Uterus (tissue), 4 donors: ENCODE results near the gene SFSWAP. TPM values are rescaled to one million over a fixed set of nuclear protein-coding genes. Genes with fewer than 3 reads are reported as not detected.
"Not testable (repeated sequence)": the region's sequence is repeated elsewhere in the genome, so short reads cannot be mapped to it uniquely, and the experiment has no call there.

Experiments
- DNase-seq, 2 donors: peaks; one replicate each; pipeline ENCODE4 v3.0.0-alpha.2; 2019 to 2020
- H3K27ac ChIP-seq, 2 donors: fragments of 200-600 bp; sonication (generic); 1 replicate in 1 of 2; 2 replicates in 1 of 2; pipeline ENCODE4 v1.5.1; 2016 to 2018
- H3K27me3 ChIP-seq, 2 donors: fragments of 200-600 bp; sonication (generic); one replicate each; pipeline ENCODE4 v1.5.1; 2018 to 2019; ENCODE audit warnings: control low read depth in 1 of 2
- H3K36me3 ChIP-seq, 2 donors: fragments of 200-600 bp; sonication (generic); one replicate each; pipeline ENCODE4 v1.5.1; 2019; ENCODE audit warnings: control low read depth in 1 of 2
- H3K4me1 ChIP-seq, 2 donors: fragments of 200-600 bp; sonication (generic); one replicate each; pipeline ENCODE4 v1.5.1; 2018 to 2019; ENCODE audit warnings: control low read depth in 1 of 2
- H3K4me3 ChIP-seq, 2 donors: fragments of 200-600 bp; sonication (generic); 1 replicate in 1 of 2; 2 replicates in 1 of 2; pipeline ENCODE4 v1.5.1; 2018 to 2019; ENCODE audit warnings: mild to moderate bottlenecking in 1 of 2
- H3K9me3 ChIP-seq, 2 donors: fragments of 200-600 bp; sonication (generic); one replicate each; pipeline ENCODE4 v1.5.1; 2019; ENCODE audit warnings: control low read depth in 1 of 2
- POLR2A ChIP-seq, 2 donors: fragments of 450-650 bp; IDR thresholded peaks; one replicate each; pipeline ENCODE4 v1.6.1; 2016; ENCODE audit warnings: antibody characterized with exemption in 2 of 2, mild to moderate bottlenecking in 1 of 2, moderate library complexity in 1 of 2
- intact Hi-C: fragments of 100-400 bp; cut with DNase I; formaldehyde crosslinking; loops from one replicate; pipeline ENCODE4 v1.15.1; 2023; ENCODE audit warnings: low total_unique reads
- total RNA-seq, 4 donors: library from RNA; depleted of rRNA in 3 of 4; stranded (reverse); fragments of >200 nt in 3 of 4; gene quantifications; one replicate each; pipeline versions ENCODE4 v1.1.0 to v1.2.4, GENCODE V29; 2014 to 2023
- TF ChIP-seq, protein P1 (sequence below), 4 experiments: fragments of 200-600 bp in 2 of 4; fragments of 450-650 bp in 2 of 4; sonication (generic) in 2 of 4; IDR thresholded peaks; one replicate each; pipeline ENCODE4 v1.5.1; 2016 to 2019; ENCODE audit warnings: antibody characterized with exemption in 4 of 4, mild to moderate bottlenecking in 2 of 4, moderate library complexity in 1 of 4
- donor health status: DM: yes; HTN: yes; CAD: no.

Gene SFSWAP
- total RNA-seq, 4 donors from 2014 or later, result 25.3 to 78.1 (median 55.2) TPM

- H3K36me3 ChIP-seq, H3K4me3 ChIP-seq, DNase-seq, H3K27me3 ChIP-seq, intact Hi-C loops, H3K4me1 ChIP-seq, H3K9me3 ChIP-seq, H3K27ac ChIP-seq: not testable (repeated sequence)
These were observed 30.3 kb upstream of the SFSWAP start for GRCh38 chr12:131680392-131681256.

GRCh38 chr12:131681257-131681620 is 29.7 kb upstream of the SFSWAP start:
- no peak for DNase-seq
- intact Hi-C loops, result no loop called here
- H3K36me3 ChIP-seq, result no peaks in the 10 kb centered on the region
- TF ChIP-seq, protein P1, sequence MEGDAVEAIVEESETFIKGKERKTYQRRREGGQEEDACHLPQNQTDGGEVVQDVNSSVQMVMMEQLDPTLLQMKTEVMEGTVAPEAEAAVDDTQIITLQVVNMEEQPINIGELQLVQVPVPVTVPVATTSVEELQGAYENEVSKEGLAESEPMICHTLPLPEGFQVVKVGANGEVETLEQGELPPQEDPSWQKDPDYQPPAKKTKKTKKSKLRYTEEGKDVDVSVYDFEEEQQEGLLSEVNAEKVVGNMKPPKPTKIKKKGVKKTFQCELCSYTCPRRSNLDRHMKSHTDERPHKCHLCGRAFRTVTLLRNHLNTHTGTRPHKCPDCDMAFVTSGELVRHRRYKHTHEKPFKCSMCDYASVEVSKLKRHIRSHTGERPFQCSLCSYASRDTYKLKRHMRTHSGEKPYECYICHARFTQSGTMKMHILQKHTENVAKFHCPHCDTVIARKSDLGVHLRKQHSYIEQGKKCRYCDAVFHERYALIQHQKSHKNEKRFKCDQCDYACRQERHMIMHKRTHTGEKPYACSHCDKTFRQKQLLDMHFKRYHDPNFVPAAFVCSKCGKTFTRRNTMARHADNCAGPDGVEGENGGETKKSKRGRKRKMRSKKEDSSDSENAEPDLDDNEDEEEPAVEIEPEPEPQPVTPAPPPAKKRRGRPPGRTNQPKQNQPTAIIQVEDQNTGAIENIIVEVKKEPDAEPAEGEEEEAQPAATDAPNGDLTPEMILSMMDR (IDR thresholded peaks at IDR 0.05), result no peak
- TF ChIP-seq POLR2A (IDR thresholded peaks at IDR 0.05), result no peak
- H3K4me3 ChIP-seq, result no peak overlapping the region
- H3K27me3 ChIP-seq, result no peaks in the 10 kb centered on the region
- no peak overlapping the region for H3K27ac ChIP-seq
- no peaks in the 10 kb centered on the region for H3K4me1 ChIP-seq
- no peaks in the 10 kb centered on the region for H3K9me3 ChIP-seq

GRCh38 chr12:131681746-131682509 is 29.0 kb upstream of the SFSWAP start:
- H3K4me3 ChIP-seq, H3K27ac ChIP-seq, intact Hi-C loops, H3K9me3 ChIP-seq, H3K27me3 ChIP-seq, DNase-seq, H3K36me3 ChIP-seq, H3K4me1 ChIP-seq: not testable (repeated sequence)

- Histone ChIP-seq H3K4me1 (no peaks in the 10 kb centered on the region), H3K27ac (no peak overlapping the region), H3K27me3 (no peaks in the 10 kb centered on the region), H3K36me3 (no peaks in the 10 kb centered on the region), H3K4me3 (no peak overlapping the region), H3K9me3 (no peaks in the 10 kb centered on the region)
- no peak for TF ChIP-seq POLR2A (IDR thresholded peaks at IDR 0.05)
- TF ChIP-seq, protein P1 (IDR thresholded peaks at IDR 0.05), result no peak
- intact Hi-C loops, result no loop called here
- DNase-seq, result no peak
These were observed 28.4 kb upstream of the SFSWAP start for GRCh38 chr12:131682510-131682895.

DNA sequence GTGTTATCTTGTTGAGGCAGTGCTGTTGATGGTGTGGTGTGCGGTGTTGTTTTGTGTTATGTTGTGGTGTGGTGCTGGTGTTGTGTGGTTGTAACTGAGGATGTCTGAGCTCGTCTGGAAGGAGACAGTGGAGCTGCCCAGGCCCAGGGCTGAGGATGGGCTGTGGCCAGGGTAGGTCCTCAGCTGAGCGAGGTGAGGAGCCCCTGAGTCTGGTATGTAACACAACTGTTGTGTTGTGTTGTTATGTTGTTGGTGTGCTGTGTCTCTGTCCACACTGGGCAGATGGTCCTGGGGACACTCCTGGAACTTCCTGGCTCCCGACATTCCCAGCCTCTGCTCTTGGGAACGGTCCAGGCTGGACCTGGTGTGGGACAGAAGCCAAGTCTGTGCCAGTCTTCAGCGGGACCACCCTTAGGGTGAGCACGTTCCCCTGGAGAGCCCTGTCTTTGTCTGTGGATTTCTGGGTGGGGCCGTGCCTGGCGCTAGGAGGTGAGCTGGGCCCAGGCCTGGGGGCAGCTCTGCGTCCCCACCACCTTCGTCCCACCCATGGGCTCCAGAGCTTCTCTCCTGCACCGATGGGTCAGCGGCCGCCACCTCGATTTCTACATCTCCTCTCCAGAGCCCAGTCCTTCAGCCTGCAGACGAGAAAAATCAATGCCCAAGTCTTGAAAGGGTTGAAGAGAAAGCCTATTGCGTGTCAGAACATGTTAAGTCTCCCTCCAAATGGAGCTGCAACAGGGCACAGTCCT is 27.4 kb upstream of the SFSWAP start:
- Histone ChIP-seq H3K9me3 (no peaks in the 10 kb centered on the region), H3K4me3 (no peak overlapping the region), H3K4me1 (no peaks in the 10 kb centered on the region), H3K27ac (no peak overlapping the region), H3K36me3 (no peaks in the 10 kb centered on the region), H3K27me3 (no peaks in the 10 kb centered on the region)
- DNase-seq, result no peak
- intact Hi-C loops, result no loop called here
- TF ChIP-seq, protein P1 (IDR thresholded peaks at IDR 0.05), result no peak
- TF ChIP-seq POLR2A (IDR thresholded peaks at IDR 0.05), result no peak
